ENCODE data around the gene SBDS.

DNA sequence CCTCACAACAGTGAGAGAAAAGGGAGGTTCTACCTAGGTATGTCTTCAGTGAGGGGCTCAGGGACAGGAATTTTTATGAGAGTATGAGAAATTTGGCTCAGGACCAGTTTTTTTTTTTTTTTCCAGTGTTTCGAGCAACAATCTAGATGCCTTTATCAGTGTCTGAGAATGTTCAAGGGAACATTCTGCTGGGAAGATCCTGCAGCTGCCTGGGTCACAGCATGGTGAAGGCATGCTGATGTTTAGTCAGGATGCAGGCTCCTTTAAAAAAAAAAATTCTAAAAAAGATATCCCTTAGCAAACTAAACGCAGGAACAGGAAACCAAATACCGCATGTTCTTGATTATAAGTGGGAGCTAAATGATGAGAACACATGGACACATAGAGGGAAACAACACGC is 31.0 kb downstream of the SBDS start:
- TF ChIP-seq, protein P1, sequence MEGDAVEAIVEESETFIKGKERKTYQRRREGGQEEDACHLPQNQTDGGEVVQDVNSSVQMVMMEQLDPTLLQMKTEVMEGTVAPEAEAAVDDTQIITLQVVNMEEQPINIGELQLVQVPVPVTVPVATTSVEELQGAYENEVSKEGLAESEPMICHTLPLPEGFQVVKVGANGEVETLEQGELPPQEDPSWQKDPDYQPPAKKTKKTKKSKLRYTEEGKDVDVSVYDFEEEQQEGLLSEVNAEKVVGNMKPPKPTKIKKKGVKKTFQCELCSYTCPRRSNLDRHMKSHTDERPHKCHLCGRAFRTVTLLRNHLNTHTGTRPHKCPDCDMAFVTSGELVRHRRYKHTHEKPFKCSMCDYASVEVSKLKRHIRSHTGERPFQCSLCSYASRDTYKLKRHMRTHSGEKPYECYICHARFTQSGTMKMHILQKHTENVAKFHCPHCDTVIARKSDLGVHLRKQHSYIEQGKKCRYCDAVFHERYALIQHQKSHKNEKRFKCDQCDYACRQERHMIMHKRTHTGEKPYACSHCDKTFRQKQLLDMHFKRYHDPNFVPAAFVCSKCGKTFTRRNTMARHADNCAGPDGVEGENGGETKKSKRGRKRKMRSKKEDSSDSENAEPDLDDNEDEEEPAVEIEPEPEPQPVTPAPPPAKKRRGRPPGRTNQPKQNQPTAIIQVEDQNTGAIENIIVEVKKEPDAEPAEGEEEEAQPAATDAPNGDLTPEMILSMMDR (conservative IDR thresholded peaks at IDR 0.05; ENCODE audit: low read length): no peak
- TF ChIP-seq EZH2phosphoT487 (IDR thresholded peaks at IDR 0.05; ENCODE audit: borderline replicate concordance, low read depth, low read length): no peak

Data from OCI-LY7 (cell line).